Adipose tissue (tissue), 3 donors: ENCODE data around the gene DCANP1. TPM values are rescaled to one million over a fixed set of nuclear protein-coding genes. Genes with fewer than 3 reads are reported as not detected.

Source experiments
- H3K27ac ChIP-seq: one replicate; pipeline ENCODE4 v1.5.1; 2013; ENCODE audit warnings: low read depth, low read length
- WGBS, 3 donors: extraction: QIAGEN DNeasy Blood & Tissue Kit; methylation state at CpG; one replicate each; pipeline ENCODE4 v1.1.7; 2013; 5-methylcytosine and 5-hydroxymethylcytosine counted together
- polyA plus RNA-seq, 3 donors: library from polyadenylated mRNA; stranded (reverse); fragments of 200-250 nt; gene quantifications; one replicate each; pipeline ENCODE4 v1.2.3, GENCODE V29; 2013
- donor health status: healthy with polysubstance abuse.
- donor health status: Bipolar disorder and iron deficiency.
- donor health status: healthy.

The DCANP1 gene
- polyA plus RNA-seq, 3 donors: not detected

GRCh38 chr5:135461481-135462151, 14.5 kb upstream of the DCANP1 start:
- 79 to 81% (median 81%) methylated on average over 7 of the region's 7 CpGs for WGBS, 3 donors
- H3K27ac ChIP-seq: no peak overlapping the region

- WGBS, 3 donors: 65 to 73% (median 69%) methylated on average over 11 of the region's 11 CpGs
- no peak overlapping the region for H3K27ac ChIP-seq
These were observed 13.3 kb upstream of the DCANP1 start for GRCh38 chr5:135460246-135461033.

GRCh38 chr5:135458921-135459331, 11.8 kb upstream of the DCANP1 start:
- no peak overlapping the region for H3K27ac ChIP-seq
- WGBS, 3 donors: 29 to 30% (median 29%) methylated on average over 5 of the region's 5 CpGs

GRCh38 chr5:135458356-135458755, 11.2 kb upstream of the DCANP1 start:
- WGBS, 3 donors: 93 to 95% (median 94%) methylated on average over 4 of the region's 4 CpGs
- H3K27ac ChIP-seq: no peak overlapping the region

- no peak overlapping the region for H3K27ac ChIP-seq
- WGBS, 3 donors: 38 to 60% (median 52%) methylated on average over 9 of the region's 9 CpGs
These were observed 10.4 kb upstream of the DCANP1 start for GRCh38 chr5:135457424-135458071.

- no peak overlapping the region for H3K27ac ChIP-seq
- 69 to 74% (median 71%) methylated on average over 11 to 12 of the region's 12 CpGs for WGBS, 3 donors
These were observed 9.3 kb upstream of the DCANP1 start for GRCh38 chr5:135456238-135457099.

GRCh38 chr5:135455876-135456237, 8.7 kb upstream of the DCANP1 start:
- H3K27ac ChIP-seq: no peak overlapping the region
- 71 to 92% (median 92%) methylated on average over 4 of the region's 4 CpGs for WGBS, 3 donors

GRCh38 chr5:135454946-135455345, 7.8 kb upstream of the DCANP1 start:
- no peak overlapping the region for H3K27ac ChIP-seq
- WGBS, 3 donors: 81 to 97% (median 95%) methylated on average over 3 of the region's 3 CpGs

GRCh38 chr5:135453613-135454012, 6.5 kb upstream of the DCANP1 start:
- no peak overlapping the region for H3K27ac ChIP-seq
- 70 to 87% (median 75%) methylated on average over 4 of the region's 4 CpGs for WGBS, 3 donors

GRCh38 chr5:135452321-135453030, 5.3 kb upstream of the DCANP1 start, which contains the start of gene TIFAB:
Gene TIFAB, minus strand, starts transcription at chr5:135452351. Its CDS starts 2,412 bp downstream, at chr5:135449939.
- no peak within 1 kb of the TSS for H3K27ac ChIP-seq
- 70 to 83% (median 82%) methylated on average over 10 of the region's 10 CpGs for WGBS, 3 donors

- 84 to 87% (median 84%) methylated on average over 17 of the region's 17 CpGs for WGBS, 3 donors
- H3K27ac ChIP-seq: no peak overlapping the region
These were observed 4.6 kb upstream of the DCANP1 start for GRCh38 chr5:135451581-135452320.

GRCh38 chr5:135450952-135451351, 3.8 kb upstream of the DCANP1 start:
- 83 to 94% (median 89%) methylated on average over 2 of the region's 2 CpGs for WGBS, 3 donors

GRCh38 chr5:135450336-135450735, 3.2 kb upstream of the DCANP1 start:
- 73 to 83% (median 81%) methylated on average over 3 of the region's 3 CpGs for WGBS, 3 donors
- no peak overlapping the region for H3K27ac ChIP-seq

More at GRCh38 chr5:135450952-135451351, 3.8 kb upstream of the DCANP1 start:
- no peak overlapping the region for H3K27ac ChIP-seq

- WGBS, 3 donors: 75 to 96% (median 94%) methylated on average over 12 of the region's 12 CpGs
- no peak overlapping the region for H3K27ac ChIP-seq
These were observed 2.5 kb upstream of the DCANP1 start for GRCh38 chr5:135449644-135450043.

- WGBS, 3 donors: 74 to 81% (median 78%) methylated on average over 9 of the region's 9 CpGs
These were observed 1.8 kb upstream of the DCANP1 start for GRCh38 chr5:135448791-135449507.

GRCh38 chr5:135448071-135448739, 1.1 kb upstream of the DCANP1 start:
- H3K27ac ChIP-seq: no peak overlapping the region
- WGBS, 3 donors: 68 to 83% (median 74%) methylated on average over 9 of the region's 9 CpGs

More at GRCh38 chr5:135448791-135449507, 1.8 kb upstream of the DCANP1 start:
- no peak overlapping the region for H3K27ac ChIP-seq
